T-helper 1 cell treated with Interleukin-12 subunit alpha and Interleukin-12 subunit beta and Interleukin-4 antibody, amounts not matched to agents 30 μg/mL and 1 μg/mL, for 36 hours (primary cell): ENCODE data around the gene SCAND1.
A peak's percentile ranks its signal among the peaks of the same experiment; 100 is the strongest.
"Not testable (repeated sequence)": the region's sequence is repeated elsewhere in the genome, so short reads cannot be mapped to it uniquely, and the experiment has no call there.

Experiments
- H3K27ac Mint-ChIP-seq: one replicate; pipeline ENCODE4 v1.8.0; 2021; ENCODE audit warnings: mild to moderate bottlenecking, mixed read lengths
- H3K27me3 Mint-ChIP-seq: one replicate; pipeline ENCODE4 v1.8.0; 2021; ENCODE audit warnings: low read depth, mixed read lengths
- H3K36me3 Mint-ChIP-seq: one replicate; pipeline ENCODE4 v1.8.0; 2021; ENCODE audit warnings: low read depth, mixed read lengths
- H3K4me1 Mint-ChIP-seq: one replicate; pipeline ENCODE4 v1.8.0; 2021; ENCODE audit warnings: low read depth, mixed read lengths
- H3K4me3 Mint-ChIP-seq: one replicate; pipeline ENCODE4 v1.8.0; 2021; ENCODE audit warnings: mild to moderate bottlenecking, moderate library complexity, mixed read lengths
- H3K9me3 Mint-ChIP-seq: one replicate; pipeline ENCODE4 v1.8.0; 2021; ENCODE audit warnings: mixed read lengths

Gene SCAND1

GRCh38 chr20:35975576-35976373 lies 21.5 kb upstream of the SCAND1 start:
- Mint-ChIP-seq H3K27me3 (peaks cover 3% of the 10 kb centered on the region), H3K4me3 (no peak overlapping the region), H3K36me3 (no peaks in the 10 kb centered on the region), H3K27ac (no peak overlapping the region), H3K9me3 (no peaks in the 10 kb centered on the region), H3K4me1 (no peaks in the 10 kb centered on the region)

GRCh38 chr20:35974256-35974655 lies 20.0 kb upstream of the SCAND1 start:
- H3K27me3 Mint-ChIP-seq, result no peaks in the 10 kb centered on the region
- H3K27ac Mint-ChIP-seq, result no peak overlapping the region
- H3K9me3 Mint-ChIP-seq, result no peaks in the 10 kb centered on the region
- no peaks in the 10 kb centered on the region for H3K36me3 Mint-ChIP-seq
- no peak overlapping the region for H3K4me3 Mint-ChIP-seq
- no peaks in the 10 kb centered on the region for H3K4me1 Mint-ChIP-seq

DNA sequence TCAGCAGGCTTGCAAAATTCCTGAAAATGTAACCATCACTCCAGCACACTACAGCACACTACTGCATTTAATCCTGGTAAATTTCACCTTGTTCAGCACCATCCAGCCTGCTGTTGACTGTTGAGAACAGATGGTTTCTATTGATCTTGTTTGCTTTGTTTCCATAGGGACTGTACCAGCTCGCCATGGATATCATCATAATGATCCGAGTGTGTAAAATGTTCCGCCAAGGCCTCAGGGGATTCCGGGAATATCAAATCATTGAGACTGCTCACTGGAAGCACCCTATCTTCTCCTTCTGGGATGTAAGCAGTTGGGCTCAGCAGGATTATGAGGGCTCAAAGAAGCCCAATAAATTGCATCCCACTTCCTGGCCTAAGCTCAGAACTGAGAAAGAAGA lies 18.2 kb upstream of the SCAND1 start:
- no peak overlapping the region for H3K4me3 Mint-ChIP-seq
- H3K36me3 Mint-ChIP-seq, result no peaks in the 10 kb centered on the region
- no peaks in the 10 kb centered on the region for H3K4me1 Mint-ChIP-seq
- H3K27me3 Mint-ChIP-seq, result no peaks in the 10 kb centered on the region
- no peak overlapping the region for H3K27ac Mint-ChIP-seq
- H3K9me3 Mint-ChIP-seq, result no peaks in the 10 kb centered on the region

DNA sequence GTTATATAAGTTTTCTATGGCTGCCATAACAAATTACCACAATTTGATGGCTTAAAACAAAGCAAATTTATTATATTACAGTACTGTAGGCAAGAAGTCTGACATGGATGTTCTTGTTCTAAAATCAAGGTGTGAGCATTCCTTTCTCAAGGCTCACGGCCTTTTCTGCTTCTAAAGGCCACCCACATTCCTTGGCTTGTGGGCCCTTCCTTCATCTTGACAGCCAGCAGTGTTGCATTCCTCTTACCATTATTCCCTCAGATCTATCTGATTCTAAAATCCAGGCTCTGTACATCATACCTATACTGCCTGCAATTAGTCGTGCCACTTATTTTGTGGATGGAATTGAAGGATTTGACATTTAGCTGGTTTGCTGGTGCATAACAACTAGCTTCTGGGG lies 17.7 kb upstream of the SCAND1 start:
- Mint-ChIP-seq H3K4me1 (no peaks in the 10 kb centered on the region), H3K4me3 (no peak overlapping the region), H3K27me3 (no peaks in the 10 kb centered on the region), H3K9me3 (no peaks in the 10 kb centered on the region), H3K36me3 (no peaks in the 10 kb centered on the region), H3K27ac (no peak overlapping the region)

DNA sequence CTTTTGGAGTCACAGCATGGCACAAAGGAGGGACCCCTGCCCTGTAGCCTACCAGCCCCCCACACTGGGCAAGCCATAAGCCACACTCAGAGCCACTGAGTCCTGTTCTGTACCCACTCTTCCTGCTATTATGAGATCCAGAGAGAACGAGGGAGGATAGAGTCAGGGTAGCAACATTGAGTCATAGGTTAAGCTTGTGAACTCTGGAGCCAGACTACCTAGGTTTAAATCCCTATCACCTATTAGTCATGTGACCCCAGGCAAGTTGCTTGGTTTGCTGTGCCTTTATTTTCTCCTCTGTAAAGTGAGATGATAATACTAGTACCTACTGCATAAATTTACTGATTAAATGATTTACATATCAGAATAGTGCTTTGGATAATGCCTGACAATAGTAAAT lies 14.6 kb upstream of the SCAND1 start:
- Mint-ChIP-seq H3K4me1 (peaks cover 3% of the 10 kb centered on the region), H3K4me3 (no peak overlapping the region), H3K9me3 (no peaks in the 10 kb centered on the region), H3K27ac (no peak overlapping the region), H3K36me3 (no peaks in the 10 kb centered on the region), H3K27me3 (peaks cover 6% of the 10 kb centered on the region)

- H3K9me3 Mint-ChIP-seq, result no peaks in the 10 kb centered on the region
- H3K36me3 Mint-ChIP-seq, result no peaks in the 10 kb centered on the region
- H3K4me3 Mint-ChIP-seq, result no peak within 1 kb of the TSS
- H3K27ac Mint-ChIP-seq, result no peak within 1 kb of the TSS
- peaks cover 3% of the 10 kb centered on the region for H3K4me1 Mint-ChIP-seq
- peaks cover 6% of the 10 kb centered on the region for H3K27me3 Mint-ChIP-seq
Observed at GRCh38 chr20:35967979-35968640, 13.8 kb upstream of the SCAND1 start, which contains the start of gene CNBD2. CNBD2 (plus strand) TSS chr20:35968590; CDS start chr20:35968763, 173 bp downstream.

DNA sequence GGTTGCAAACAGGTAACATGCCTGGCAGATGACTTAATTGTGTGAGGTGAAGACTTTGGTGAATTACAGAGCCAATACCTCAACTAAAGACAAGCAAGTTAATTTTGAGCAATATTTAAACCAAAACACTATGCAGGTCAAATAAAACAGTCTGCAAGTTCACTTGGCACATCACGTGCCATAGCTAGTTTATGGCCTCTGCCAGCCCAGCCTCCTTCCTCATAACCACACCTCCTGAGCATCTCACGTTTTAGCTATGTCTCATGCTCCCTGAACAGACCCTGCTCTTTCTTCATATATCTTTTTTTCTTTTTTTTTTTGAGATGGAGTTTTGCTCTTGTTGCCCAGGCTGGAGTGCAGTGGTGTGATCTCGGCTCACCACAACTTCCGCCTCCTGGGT lies 9.6 kb upstream of the SCAND1 start:
- no peak overlapping the region for H3K4me3 Mint-ChIP-seq
- H3K27ac Mint-ChIP-seq, result no peak overlapping the region
- H3K27me3 Mint-ChIP-seq, result peaks cover 20% of the 10 kb centered on the region
- H3K36me3 Mint-ChIP-seq, result peaks cover 2% of the 10 kb centered on the region
- H3K4me1 Mint-ChIP-seq, result peaks cover 3% of the 10 kb centered on the region
- peaks cover 8% of the 10 kb centered on the region for H3K9me3 Mint-ChIP-seq

DNA sequence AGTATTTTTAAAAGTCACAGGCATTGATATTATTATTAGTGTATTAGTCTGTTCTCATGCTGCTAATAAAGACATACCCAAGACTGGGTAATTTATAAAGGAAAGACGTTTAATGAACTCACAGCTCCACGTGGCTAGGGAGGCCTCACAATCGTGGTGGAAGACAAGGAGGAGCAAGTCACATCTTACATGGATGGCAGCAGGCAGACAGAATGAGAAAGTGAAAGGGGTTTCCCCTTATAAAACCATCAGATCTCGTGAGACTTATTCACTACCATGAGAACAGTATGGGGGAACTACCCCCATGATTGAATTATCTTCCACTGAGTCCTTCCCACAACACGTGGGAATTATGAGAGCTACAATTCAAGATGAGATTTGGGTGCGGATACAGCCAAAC lies 5.0 kb upstream of the SCAND1 start:
- H3K36me3 Mint-ChIP-seq, H3K4me1 Mint-ChIP-seq, H3K4me3 Mint-ChIP-seq, H3K27ac Mint-ChIP-seq: not testable (repeated sequence)
- peaks cover 15% of the 10 kb centered on the region for H3K27me3 Mint-ChIP-seq
- peaks cover 10% of the 10 kb centered on the region for H3K9me3 Mint-ChIP-seq

DNA sequence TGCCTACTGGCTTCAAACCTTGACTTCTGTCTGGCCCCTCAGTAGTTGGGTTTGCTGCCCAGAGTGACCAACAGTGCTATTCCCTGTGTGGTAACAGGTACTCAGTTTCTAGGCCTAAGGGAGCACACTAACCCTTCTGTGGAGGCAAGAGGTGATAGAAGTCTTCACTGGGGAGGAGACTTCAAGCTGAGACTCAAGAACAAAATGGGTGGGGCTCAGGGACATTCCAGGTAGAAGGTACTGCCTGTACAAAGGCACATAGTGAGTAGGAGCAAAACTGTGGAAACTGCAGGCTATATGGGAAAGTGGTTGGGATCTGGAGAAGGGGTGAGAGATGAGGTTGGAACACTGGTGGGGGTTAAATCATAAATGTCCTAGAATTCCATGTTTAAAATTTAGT lies 2.3 kb upstream of the SCAND1 start:
- H3K4me3 Mint-ChIP-seq, result no peak overlapping the region
- H3K27me3 Mint-ChIP-seq, result peaks cover 11% of the 10 kb centered on the region
- peaks cover 9% of the 10 kb centered on the region for H3K36me3 Mint-ChIP-seq
- H3K9me3 Mint-ChIP-seq, result peaks cover 10% of the 10 kb centered on the region
- peaks cover 19% of the 10 kb centered on the region for H3K4me1 Mint-ChIP-seq
- H3K27ac Mint-ChIP-seq, result peak overlapping the region; percentile 0

GRCh38 chr20:35954907-35955251 lies 577 bp upstream of the SCAND1 start:
- Mint-ChIP-seq H3K27me3 (no peaks in the 10 kb centered on the region), H3K4me1 (peaks cover 20% of the 10 kb centered on the region), H3K4me3 (peak overlapping the region; percentile 99), H3K27ac (peak overlapping the region; percentile 100), H3K9me3 (peaks cover 10% of the 10 kb centered on the region), H3K36me3 (peaks cover 9% of the 10 kb centered on the region)

DNA sequence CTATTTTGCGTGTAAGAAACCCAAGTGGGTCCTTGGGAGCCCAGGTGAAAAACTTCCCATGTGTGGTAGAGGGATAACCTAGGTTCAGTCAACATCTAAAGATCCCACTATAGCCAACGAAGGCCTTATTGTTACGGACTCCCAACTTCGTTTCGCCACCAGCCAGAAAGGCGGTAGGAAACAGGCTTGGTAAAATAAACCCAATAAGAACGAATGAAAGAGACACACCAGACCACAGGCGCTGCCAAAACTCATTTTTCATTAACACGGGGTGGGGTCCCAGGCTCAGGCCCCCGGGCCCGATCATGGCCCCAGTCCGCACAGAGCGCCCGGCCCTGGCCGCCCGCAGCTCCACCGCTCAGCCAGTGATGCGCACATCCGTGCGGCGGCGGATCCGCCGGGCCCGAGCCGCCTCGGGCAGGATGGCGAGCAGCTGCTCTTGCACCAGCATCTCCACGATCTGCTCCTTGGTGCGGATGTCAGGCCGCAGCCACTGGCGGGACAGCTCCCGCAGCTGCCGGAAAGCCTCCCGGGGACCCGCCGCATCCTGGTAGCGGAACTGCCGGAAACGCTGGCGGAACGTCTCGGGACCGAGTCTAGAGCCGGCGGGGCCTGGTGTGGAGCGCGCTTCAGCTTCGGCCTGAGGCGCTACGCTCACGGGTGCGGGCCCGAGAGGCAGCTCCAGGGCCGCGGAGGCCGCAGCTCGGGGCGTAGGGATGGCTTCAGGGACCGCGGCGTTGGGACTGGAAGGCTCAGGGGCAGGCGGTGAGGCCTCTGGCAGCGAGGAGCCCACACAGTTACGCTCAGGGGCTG lies 709 bp downstream of the SCAND1 start:
- Mint-ChIP-seq H3K4me1 (peaks cover 20% of the 10 kb centered on the region), H3K27me3 (no peaks in the 10 kb centered on the region), H3K4me3 (peak overlapping the region; percentile 99)

DNA sequence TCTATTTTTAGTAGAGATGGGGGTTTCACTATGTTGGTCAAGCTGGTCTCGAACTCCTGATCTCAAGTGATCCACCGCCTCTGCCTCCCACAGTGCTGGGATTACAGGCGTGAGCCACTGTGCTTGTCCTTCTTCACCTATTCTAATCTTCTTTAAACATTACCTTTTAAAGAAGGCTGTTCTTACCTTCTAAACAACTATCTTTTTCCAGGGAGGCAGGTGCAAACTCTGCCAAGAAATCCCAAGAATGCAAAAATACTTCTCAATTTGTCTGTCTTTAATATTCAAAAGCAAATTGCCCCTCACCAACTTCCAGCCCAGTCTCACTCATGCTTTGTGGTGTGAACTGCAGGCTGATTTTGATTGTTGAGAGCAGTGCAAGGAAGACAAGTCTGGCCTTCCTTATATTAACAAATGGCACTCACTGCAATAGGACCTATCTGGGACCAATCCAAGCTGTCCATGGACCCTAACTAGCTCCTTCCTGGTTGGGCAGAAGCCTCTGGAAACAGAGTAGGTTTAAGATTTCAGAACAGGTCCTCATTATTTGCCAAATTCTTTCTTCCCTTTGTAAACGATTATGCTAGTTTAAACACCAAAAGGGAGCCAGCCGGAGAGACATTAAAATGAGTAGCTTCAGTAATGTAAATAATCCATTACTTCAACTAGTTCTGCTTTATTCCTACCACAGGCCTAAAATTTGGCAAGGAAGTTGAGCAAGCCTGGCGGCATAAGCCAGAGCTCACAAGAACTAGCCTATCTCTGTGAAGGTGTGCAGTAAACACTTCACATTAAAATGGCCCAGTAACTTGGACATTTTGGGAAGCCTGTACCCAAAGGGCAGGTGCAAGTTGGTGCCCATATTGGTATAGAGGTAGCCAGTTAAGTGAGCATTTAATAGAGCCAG lies 1.6 kb downstream of the SCAND1 start:
- H3K27me3 Mint-ChIP-seq, result no peaks in the 10 kb centered on the region
- peak overlapping the region; percentile 100 for H3K27ac Mint-ChIP-seq
- H3K4me3 Mint-ChIP-seq, result peak overlapping the region; percentile 99
- H3K4me1 Mint-ChIP-seq, result peaks cover 20% of the 10 kb centered on the region
- peaks cover 9% of the 10 kb centered on the region for H3K36me3 Mint-ChIP-seq
- no peaks in the 10 kb centered on the region for H3K9me3 Mint-ChIP-seq

More for the DNA sequence above, 709 bp downstream of the SCAND1 start:
- Mint-ChIP-seq H3K27ac (peak overlapping the region; percentile 100), H3K36me3 (peaks cover 9% of the 10 kb centered on the region), H3K9me3 (no peaks in the 10 kb centered on the region)

- H3K36me3 Mint-ChIP-seq, result peaks cover 16% of the 10 kb centered on the region
- peaks cover 20% of the 10 kb centered on the region for H3K4me1 Mint-ChIP-seq
- H3K27me3 Mint-ChIP-seq, H3K9me3 Mint-ChIP-seq: not testable (repeated sequence)
- H3K4me3 Mint-ChIP-seq, result peak overlapping the region; percentile 99
- H3K27ac Mint-ChIP-seq, result peak overlapping the region; percentile 41
Observed at GRCh38 chr20:35952080-35952479, 2.2 kb downstream of the SCAND1 start.

DNA sequence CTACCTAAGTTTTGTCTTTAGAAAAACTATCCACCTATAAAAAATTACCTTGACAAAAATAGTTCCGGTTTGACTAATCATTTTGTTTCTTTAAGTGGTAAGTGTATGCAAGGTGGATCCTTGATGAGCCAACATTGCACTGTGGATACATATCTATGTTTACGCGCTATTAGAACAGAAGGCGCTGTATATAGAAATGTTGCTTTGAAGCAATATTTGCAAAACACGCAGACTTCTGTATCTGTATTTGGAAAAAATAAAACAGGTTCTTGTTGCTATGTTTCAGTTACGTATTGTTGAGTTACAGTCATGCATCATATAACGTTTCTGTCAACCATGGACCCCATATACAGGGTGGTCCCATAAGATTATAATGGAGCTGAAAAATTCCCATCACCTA lies 4.2 kb downstream of the SCAND1 start:
- no peaks in the 10 kb centered on the region for H3K9me3 Mint-ChIP-seq
- H3K27ac Mint-ChIP-seq, result no peak overlapping the region
- H3K36me3 Mint-ChIP-seq, result peaks cover 18% of the 10 kb centered on the region
- H3K4me3 Mint-ChIP-seq, result no peak overlapping the region
- H3K27me3 Mint-ChIP-seq, result no peaks in the 10 kb centered on the region
- H3K4me1 Mint-ChIP-seq, result peaks cover 17% of the 10 kb centered on the region
